ENCODE measurements around the gene UNC13A.
A peak's percentile ranks its signal among the peaks of the same experiment; 100 is the strongest.
"Not testable (repeated sequence)": the region's sequence is repeated elsewhere in the genome, so short reads cannot be mapped to it uniquely, and the experiment has no call there.

The UNC13A gene

GRCh38 chr19:17601683-17602082, 86.5 kb downstream of the UNC13A start:
- no peak for DNase-seq

- no peak for DNase-seq
Measured at GRCh38 chr19:17599780-17600179, 88.4 kb downstream of the UNC13A start.

- DNase-seq = no peak
Measured at GRCh38 chr19:17598953-17599352, 89.2 kb downstream of the UNC13A start.

- DNase-seq = not testable (repeated sequence)
Measured at GRCh38 chr19:17598063-17598462, 90.1 kb downstream of the UNC13A start.

- not testable (repeated sequence) for DNase-seq
Measured at GRCh38 chr19:17594296-17594695, 93.9 kb downstream of the UNC13A start.

GRCh38 chr19:17590866-17591265, 97.3 kb downstream of the UNC13A start:
- no peak for DNase-seq

GRCh38 chr19:17585395-17585794, 102.8 kb downstream of the UNC13A start:
- not testable (repeated sequence) for DNase-seq

- no peak for DNase-seq
Measured at GRCh38 chr19:17584132-17584531, 104.0 kb downstream of the UNC13A start.

DNA sequence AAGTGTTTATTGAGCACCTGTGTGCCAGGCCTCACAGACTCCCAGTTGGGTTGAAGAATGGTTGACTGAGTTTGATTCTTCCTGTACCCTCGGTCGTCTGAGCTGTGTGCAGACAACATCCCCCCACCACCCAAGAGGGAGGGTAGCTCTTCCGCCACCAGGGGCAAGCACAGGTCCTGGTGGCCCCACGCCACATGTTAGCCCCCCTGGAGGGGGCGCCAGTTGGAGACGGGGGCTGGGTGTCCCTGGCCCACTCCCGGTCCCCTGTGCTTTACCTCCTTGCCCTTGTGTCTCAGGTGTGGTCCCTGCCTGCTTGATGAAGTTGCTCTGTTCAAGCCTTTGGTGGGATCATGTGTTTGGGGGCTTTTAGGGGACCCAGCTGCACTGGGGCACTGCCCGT, 105.5 kb downstream of the UNC13A start:
- DNase-seq = no peak

DNA sequence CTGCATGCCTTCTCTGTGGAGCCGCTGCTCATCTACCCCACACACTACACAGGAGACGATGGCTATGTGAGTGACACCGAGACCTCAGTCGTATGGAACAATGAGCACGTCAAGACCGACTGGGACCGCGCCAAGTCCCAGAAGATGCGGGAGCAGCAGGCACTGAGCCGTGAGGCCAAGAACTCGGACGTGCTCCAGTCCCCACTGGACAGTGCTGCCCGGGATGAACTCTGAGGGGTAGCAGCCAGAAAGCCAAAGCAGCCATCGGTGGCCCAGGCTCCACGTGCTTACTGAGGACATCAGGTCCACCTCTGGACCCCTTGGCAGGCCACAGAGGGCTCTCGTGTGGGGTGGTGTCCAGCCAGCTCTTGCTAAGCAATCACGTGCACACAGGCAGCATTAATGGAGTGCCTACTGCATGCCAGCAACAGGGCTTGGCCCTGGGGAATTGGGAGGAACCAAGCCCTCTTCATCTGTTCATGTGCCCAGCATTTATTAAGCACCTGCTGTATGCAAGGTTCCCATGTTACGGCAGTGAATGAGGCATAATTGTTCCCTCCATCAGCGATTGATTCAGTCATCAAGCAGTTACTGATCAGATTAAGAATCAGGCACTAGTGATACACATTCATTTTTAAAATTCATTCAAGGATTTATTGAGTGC, 106.8 kb downstream of the UNC13A start:
- no peak for DNase-seq

DNA sequence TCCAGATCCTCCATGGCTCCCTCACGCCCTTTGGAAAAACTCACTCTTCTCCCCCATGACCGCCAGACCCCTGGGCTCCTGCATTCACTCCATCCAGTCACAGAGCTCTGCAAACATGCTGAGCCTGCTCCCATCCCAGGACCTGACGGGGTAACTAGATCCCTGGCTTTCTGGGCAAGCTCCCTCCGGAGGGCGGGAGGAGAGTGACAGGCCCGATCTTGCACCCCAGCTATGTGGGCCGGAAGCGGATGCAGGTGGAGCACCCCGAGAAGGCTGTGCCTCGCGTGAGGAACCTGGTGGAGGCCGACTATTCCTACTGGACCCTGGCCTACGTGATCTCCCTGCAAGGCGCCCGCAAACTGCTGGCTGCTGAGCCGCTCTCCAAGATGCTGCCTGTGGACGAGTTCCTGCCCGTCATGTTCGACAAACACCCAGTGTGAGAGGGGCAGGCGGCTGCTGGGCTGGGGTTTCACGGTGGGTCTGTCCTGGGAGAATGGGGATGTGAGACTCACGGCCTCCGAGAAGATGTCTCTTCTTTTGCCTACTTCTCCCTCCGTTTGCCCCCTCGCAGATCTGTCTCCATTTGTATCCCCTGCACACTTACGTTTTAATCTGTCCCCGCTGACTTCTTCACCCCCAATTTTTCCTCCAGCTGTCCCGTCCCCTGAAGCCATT, 107.5 kb downstream of the UNC13A start:
- no peak for DNase-seq

- peak; percentile 81 to 83 for DNase-seq
Measured at GRCh38 chr19:17579661-17580244, 108.4 kb downstream of the UNC13A start.

GRCh38 chr19:17577457-17578097, 110.6 kb downstream of the UNC13A start:
- DNase-seq = peak in 1 of 2 donors; percentile 63

- DNase-seq = peak; percentile 20 to 47
Measured at GRCh38 chr19:17576758-17577456, 111.2 kb downstream of the UNC13A start.

DNA sequence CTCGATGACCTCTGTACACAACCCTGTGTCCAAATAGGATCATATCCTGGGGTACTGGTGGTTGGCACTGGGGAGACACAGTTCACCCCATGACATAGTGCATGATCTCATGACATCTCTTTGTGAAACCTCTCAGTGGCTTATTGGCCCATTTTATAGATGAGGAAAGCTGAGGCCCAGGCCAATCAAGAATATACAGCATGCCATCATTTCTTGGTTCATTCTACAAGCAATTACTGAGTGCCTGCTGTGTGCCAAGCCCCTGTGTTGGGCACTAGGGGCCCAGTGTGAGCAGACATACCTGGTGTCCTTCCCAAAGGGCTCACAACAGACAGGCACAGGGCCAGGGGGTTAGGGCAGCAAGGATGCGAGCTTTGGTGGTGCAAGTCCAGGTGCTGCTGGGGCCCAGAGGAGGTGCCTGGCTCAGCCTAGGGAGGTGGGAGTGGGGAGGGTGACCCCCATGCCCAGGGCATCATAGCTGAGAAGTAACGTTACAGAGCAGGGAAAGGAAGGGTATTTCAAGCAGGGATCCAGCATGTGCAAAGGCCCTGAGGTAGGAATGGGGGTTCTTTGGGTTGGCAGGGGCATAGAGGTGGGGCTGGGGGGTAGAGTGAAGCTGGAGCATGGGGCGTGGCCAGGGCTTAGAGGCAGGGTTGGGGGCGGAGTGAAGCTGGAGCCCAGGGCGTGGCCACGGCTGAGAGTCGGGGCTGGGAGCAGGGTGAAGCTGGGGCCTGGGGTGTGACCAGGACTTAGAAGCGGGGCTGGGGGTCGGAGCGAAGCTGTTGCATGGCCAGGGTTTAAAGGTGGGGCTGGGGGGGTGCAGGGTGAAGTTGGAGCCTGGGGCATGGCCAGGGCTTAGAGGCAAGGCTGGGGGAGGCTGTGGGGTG, 112.0 kb downstream of the UNC13A start:
- DNase-seq = peak; percentile 24 to 42

GRCh38 chr19:17572638-17573037, 115.5 kb downstream of the UNC13A start:
- no peak for DNase-seq

DNA sequence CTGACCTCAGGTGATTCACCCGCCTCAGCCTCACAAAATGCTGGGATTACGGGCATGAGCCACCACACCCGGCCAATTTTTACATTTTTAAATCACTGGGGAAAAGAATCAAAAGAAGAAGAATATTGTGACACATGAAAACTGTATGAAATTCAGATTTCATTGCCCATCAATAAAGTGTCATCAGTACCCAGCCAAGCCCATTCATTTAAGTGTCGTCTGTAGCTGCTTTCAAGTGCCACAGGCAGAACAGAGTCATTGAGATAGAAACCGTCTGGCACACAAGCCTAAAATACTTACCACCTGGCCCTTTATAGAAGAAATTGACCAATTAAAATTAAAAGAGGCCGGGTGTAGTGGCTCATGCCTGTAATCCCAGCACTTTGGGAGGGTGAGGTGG, 117.4 kb downstream of the UNC13A start:
- no peak for DNase-seq

GRCh38 chr19:17570291-17570690, 117.9 kb downstream of the UNC13A start:
- not testable (repeated sequence) for DNase-seq

DNA sequence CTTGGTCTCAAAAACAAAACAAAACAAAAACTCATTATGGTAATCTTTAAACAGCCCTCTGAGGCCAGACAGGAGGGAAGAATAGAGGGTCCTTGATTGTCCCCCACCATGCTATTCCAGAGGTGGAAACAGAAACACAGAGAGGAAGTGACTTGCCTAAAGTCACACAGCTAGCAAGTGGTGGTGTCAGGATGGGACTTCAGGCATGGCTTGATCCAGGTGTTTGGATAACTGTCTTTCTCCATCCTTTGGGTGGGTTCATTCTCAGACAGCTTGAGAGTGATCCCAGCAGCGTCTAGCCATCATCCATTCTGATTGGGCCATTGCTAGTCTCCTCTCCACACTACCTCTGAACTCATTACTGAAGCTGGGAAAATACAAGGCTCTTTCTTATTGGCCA, 120.2 kb downstream of the UNC13A start:
- DNase-seq = no peak

- peak; percentile 54 to 62 for DNase-seq
Measured at GRCh38 chr19:17565611-17566010, 122.5 kb downstream of the UNC13A start.

DNA sequence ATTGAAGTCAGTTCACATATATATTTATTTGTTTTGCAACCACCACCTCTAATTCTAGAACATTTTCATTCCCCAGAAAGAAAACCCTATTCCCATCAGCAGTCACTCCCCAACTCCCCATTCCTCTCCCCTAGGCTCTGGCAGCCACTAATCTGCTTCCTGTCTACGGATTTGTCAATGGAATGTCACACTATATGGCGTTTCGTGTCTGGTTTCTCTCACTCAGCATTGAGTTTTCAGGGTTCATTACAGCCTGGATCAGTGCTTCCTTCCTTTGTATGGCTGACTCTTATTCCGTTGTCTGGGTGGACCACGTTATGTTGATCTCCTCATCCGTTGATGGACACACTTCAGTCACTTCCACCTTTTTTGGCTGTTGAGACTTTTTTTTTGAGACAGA, 123.4 kb downstream of the UNC13A start:
- DNase-seq = no peak

DNA sequence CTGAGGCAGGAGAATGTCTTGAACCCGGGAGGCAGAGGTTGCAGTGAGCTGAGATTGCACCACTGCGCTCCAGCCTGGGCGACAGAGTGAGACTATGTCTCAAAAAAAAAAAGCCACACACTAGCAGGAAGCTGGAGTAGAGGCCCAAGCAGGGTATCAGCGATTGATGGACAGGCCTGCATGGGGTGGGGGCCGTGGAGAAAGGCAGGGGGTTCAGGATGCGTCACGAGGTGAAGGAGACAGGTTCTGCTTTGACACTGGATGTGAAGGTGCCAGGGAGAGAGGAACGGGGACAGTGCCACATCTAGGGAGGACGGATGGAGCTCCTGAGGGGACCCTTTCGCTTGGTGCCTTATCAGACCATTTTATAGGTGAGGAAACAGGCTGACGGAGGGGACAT, 125.6 kb downstream of the UNC13A start:
- no peak for DNase-seq

All from inflammatory macrophage (primary cell).